Esophagus muscularis mucosa (tissue), 3 donors: ENCODE results near the gene LAMA1.

ENCODE experiments used
- POLR2A ChIP-seq: fragments of 450-650 bp; IDR thresholded peaks from one replicate; pipeline ENCODE4 v1.6.1; 2017; ENCODE audit warnings: antibody characterized with exemption, moderate library complexity, mild to moderate bottlenecking, low read depth
- TF ChIP-seq, protein P1 (sequence below), 3 experiments: fragments of 200-600 bp in 2 of 3; fragments of 450-650 bp in 1 of 3; sonication (generic) in 2 of 3; IDR thresholded peaks; one replicate each; pipeline ENCODE4 v1.5.1; 2017 to 2019; ENCODE audit warnings: antibody characterized with exemption in 3 of 3, mild to moderate bottlenecking in 2 of 3, moderate library complexity in 1 of 3

DNA sequence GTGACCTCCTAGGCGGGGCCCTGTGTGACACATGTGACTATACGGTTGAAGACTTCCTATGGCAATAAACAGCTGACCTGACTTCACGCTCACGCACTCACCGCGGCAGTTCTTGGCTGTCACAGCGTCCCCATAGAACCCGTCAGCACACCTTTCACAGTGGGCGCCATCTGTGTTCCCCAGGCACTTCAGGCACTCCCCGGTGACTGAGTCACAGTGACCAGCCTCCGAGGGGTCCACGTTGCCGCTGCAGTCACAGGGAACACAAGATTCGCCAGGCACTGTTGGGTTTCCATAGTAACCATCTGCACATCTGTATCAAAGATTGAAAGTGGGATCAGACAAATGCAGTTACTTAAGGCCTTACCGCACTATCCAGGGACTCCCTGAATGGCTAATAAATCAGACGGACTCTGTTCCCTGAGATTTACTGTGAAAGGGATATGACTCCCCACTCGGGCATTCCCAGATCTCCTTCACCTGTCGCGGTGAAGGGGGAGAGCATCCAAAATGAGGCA lies 94.5 kb downstream of the LAMA1 start:
- TF ChIP-seq, protein P1, sequence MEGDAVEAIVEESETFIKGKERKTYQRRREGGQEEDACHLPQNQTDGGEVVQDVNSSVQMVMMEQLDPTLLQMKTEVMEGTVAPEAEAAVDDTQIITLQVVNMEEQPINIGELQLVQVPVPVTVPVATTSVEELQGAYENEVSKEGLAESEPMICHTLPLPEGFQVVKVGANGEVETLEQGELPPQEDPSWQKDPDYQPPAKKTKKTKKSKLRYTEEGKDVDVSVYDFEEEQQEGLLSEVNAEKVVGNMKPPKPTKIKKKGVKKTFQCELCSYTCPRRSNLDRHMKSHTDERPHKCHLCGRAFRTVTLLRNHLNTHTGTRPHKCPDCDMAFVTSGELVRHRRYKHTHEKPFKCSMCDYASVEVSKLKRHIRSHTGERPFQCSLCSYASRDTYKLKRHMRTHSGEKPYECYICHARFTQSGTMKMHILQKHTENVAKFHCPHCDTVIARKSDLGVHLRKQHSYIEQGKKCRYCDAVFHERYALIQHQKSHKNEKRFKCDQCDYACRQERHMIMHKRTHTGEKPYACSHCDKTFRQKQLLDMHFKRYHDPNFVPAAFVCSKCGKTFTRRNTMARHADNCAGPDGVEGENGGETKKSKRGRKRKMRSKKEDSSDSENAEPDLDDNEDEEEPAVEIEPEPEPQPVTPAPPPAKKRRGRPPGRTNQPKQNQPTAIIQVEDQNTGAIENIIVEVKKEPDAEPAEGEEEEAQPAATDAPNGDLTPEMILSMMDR (IDR thresholded peaks at IDR 0.05): no peak
- TF ChIP-seq POLR2A: no peak
